ENCODE data around the gene ASIP.

DNA sequence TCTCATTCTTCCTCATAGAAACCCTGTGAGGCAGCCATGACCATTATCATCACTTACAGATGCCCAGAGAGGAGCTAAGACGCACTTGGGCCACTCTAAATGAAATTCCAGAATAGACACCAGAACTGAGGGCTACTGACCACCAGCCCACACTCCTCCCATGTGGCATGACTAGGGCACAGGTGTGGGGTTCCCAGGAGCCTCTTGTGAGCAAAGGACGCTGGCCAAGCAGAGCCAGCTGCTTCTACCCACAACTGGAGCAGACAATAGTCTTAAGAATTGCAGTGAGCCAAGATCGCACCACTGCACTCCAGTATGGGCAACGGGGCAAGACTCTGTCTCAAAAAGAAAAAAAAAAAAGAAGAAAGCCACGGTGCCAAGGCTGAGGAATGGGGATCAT lies 51.9 kb downstream of the ASIP start:
- TF ChIP-seq, protein P1, sequence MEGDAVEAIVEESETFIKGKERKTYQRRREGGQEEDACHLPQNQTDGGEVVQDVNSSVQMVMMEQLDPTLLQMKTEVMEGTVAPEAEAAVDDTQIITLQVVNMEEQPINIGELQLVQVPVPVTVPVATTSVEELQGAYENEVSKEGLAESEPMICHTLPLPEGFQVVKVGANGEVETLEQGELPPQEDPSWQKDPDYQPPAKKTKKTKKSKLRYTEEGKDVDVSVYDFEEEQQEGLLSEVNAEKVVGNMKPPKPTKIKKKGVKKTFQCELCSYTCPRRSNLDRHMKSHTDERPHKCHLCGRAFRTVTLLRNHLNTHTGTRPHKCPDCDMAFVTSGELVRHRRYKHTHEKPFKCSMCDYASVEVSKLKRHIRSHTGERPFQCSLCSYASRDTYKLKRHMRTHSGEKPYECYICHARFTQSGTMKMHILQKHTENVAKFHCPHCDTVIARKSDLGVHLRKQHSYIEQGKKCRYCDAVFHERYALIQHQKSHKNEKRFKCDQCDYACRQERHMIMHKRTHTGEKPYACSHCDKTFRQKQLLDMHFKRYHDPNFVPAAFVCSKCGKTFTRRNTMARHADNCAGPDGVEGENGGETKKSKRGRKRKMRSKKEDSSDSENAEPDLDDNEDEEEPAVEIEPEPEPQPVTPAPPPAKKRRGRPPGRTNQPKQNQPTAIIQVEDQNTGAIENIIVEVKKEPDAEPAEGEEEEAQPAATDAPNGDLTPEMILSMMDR (IDR thresholded peaks at IDR 0.05): no peak
- TF ChIP-seq EZH2phosphoT487 (IDR thresholded peaks at IDR 0.05): no peak

Measured in neural progenitor cell (in vitro differentiated cells).